RCC 7860 (cell line): ENCODE measurements around the gene TNFAIP8.

Experiments used
- DNase-seq: peaks from one replicate; pipeline ENCODE4 v3.0.0-alpha.2; 2015; ENCODE audit warnings: low spot score
- FAIRE-seq: peaks from 2 replicates; lab custom pipeline; 2012; peaks lifted over from hg19 to GRCh38; lab: Jason Lieb, UNC

Gene TNFAIP8

DNA sequence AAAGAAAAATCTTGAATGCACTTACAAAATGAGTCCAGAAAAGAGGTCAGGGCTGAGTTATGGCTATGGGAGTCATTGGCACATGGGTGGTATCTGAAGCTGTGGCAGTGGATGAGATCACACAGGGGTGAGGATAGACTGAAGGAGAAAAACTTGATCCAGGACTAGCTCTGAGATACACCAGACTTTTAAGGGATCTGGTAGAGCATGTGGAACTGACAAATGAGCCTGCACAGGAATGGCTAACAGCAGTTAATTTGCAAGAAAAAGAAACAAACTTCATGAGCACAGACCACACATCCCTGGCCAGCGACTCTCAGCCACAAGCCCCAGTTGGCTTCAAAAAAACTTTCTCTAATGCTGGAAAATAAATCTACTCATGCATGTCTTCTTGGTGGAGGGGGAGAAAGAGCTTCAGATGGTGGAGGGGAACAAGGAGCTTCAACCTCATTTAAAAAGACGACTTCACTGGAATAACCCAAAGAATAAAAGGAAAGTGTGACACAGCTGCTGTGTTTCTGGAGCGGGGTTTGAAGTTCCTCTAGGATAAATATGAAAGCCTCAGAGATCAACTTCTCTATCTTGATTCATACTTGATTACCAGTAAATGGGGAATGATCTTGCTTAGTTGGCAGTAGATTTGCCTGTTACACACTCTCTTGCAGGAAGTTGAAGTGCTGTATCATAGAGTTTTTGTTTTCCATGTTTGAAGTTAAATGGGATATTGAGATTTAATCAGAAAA lies 33.6 kb downstream of the TNFAIP8 start:
- DNase-seq (peak; percentile 25), FAIRE-seq (peak; percentile 62)

DNA sequence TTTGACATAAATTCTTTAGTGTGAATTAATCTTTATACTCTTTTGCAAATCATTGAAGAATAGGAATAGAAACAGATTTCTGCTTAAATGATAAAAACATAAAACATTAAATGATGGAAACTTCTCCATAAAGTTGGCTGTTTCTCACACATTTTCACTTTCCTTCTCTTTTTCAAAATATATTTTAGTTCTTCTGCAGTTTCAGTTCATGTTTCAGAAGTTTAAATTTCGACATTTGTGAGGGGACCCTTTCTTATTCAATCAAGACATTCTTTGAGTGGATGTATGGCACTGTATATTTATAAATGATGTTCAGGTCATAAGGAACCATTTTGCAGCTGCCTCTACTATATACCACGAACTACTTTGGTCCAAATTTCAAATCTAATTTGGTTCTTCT lies 34.6 kb downstream of the TNFAIP8 start:
- DNase-seq, result no peak
- FAIRE-seq, result no peak

DNA sequence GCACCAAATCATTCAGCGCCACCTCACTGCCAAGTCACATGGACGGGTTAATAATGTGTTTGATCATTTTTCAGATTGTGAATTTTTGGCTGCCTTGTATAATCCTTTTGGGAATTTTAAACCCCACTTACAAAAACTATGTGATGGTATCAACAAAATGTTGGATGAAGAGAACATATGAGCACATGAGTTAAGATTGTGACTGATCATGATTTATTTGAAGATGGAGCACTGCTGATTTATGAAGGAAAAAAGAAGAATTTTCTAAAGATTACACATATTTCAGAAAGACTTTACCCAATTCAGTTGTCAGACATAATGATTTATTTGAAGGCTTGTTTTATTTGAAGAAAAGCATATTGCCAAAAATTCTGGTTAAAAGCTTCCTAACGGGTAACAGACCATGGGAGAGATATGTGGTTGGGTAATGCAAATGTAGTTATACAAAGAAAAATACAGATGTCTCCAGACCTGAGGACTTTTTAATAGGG lies 37.4 kb downstream of the TNFAIP8 start:
- FAIRE-seq (peak; percentile 20), DNase-seq (no peak)

DNA sequence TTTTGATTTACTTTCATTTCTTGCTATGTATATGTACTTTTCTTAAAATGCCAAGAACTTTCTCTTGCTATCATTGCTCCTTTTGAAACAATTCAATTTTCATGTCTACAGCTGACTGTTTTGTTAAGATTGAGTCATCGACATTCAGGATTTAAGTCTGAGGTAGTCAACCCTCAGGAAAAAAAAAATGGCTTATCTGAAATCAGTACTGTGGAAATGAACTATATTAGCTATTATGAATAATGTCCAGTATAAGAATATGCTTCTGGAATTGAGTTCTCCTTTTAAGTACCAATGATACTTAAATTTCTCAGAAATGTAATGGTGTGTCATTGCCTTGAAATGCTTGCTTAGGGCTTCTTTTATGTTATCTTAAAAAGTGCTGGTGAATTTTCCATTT lies 37.9 kb downstream of the TNFAIP8 start:
- DNase-seq (peak; percentile 34), FAIRE-seq (peak; percentile 86)

DNA sequence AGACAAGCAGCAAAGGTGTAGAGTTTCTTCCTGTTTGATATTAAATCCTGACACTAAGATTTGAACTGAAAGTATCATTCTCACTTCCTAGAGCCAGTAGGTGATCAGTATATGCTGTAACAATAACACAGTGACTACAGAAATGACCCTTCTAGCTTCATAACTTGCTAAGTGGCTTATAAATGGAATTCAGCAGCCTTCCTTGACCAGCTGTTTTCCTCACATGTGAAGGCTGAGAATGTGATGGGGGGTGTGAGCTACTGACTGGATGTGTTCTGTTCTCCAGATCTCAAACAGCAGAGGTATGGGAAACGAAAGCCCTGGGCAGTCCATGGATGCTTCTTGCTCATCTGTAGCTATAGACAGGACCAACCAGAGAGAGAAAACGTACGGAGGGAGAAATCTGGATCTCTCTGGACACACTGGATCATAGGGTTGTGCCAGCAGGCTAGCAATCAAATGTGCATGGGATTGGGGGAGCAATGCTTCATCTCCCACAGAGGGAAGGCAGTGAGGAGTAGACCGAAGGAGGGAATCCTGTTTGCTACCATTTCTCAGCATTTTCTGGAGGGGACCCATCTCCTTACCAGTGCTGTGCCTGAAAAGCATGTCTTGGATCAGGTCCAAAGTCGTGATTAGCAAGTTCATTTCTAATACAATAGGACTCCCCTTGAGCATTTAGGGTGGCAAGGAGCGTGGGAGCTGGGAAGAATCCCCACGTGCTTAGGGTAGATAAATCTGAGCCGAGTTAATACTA lies 39.4 kb downstream of the TNFAIP8 start:
- DNase-seq (no peak), FAIRE-seq (no peak)

DNA sequence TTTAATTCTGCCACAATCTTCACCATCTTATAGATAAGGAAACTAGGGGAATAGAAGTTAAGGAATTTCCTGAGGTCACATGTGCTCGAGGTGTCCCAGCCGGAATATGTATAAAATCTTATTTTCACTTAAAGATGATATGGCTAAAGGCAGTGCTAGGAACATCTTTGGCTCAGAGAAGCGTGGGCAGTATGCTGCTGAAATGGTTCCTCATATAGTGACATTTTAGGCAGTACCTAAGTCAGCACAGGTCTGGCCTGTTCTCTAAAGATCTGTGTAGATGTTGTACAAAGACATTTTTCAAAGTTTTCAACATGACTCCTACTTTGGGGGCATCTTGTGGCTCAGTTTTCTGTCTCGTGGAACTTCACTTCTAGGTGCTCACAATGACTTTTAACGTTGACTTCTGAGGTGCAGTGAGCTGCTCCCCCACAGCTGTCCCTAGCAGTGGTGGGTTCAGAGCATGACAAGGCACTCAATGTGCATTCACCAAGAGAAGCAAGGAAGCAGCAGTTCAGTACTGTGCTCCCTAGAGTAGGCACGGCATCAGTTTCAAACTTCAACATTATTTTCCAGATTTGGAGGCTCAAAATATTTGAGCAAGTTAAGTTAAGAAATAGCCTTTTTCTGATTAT lies 40.3 kb downstream of the TNFAIP8 start:
- FAIRE-seq, result no peak
- DNase-seq, result no peak

DNA sequence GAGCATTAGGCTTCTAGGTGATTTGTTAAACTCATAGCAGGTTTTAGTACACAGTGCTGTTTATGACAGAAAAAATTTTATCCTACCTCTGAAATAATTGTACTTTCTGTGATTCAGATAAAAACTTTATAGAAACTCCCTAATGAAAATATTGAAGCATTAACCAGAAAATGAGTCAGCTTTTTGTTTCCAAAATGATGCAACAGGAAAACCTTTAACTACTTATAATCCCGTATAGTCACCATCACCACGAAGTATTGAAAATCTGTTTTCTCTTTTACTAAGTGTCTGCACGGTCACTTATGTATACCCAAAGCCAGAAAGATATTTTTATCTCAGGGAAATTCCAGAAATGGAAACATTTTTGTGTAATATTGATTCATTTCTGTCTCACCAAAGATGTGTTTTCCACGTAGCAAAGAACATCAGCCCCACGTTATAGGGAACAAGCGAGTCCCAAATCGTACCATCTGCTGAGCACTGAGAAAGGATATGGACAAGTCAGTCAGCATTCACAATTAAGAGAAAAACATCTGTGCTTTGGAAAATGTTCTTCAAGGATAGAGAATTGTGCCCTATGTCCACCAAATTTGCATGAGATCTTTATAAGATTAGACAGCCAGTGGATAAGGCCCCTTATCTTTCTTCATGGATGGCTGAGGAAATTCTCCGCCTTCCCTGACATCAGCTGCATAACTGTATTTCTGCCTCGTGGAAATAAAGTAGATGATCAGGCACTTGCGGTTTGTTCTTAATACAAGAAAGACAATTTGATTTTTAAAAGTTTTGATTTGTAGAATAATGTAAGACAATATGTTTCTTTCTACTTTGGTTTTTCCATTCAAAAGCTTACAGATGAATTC lies 41.9 kb downstream of the TNFAIP8 start:
- DNase-seq, result peak; percentile 77
- peak; percentile 85 for FAIRE-seq

DNA sequence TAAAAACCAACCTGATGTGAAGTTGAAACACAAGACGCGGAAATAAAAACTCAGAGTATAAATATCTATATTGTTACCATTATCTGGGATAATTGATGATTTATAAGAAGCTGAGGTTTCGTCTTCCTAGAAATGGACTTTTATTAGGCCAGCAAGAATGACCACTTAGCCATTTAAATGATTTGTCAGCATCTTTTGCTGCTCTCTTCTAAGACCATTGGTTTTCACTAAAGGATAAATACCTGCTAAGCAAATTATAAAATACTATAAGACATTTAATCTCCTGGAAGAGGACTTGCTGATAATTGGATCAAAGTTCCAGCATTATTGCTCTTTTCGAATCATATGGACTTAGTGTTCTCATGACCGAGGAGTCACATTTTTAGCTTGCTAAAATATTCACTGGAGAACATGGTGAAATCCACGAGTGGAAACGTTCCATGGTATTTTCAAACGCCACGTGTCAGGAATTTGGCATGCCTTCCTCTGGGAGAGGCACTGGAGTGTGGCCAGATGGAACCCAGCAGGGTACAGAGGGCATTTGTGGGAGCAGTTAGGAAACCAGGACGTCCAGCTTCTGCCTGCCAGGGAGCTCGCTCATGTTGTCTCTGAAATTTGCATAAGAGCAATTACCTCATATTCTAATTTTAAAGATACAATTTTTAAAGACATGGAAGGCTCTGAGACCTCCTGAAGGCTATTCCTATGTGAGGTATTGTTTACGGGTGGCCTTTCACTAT lies 43.1 kb downstream of the TNFAIP8 start:
- FAIRE-seq (peak; percentile 92), DNase-seq (peak; percentile 89)

DNA sequence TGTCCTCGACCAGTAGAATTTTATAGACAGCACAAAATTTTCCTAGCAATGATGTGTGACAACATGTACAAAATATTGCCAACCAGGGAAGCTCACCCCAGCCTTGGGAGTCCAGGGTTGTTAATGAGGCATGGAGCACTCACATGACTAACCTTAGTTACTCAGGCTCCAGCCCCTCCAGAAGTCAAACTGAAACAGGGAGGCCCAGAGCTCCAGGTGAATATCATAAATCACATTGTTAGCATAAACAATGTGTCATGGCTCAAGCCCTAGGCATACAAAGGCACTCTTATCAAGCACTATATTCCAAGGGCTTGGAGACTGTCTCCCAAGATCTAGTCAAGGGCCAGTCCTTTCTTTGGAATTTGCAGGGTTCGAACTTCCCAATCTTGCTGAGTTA lies 44.4 kb downstream of the TNFAIP8 start:
- peak; percentile 98 for DNase-seq
- FAIRE-seq, result peak; percentile 94

DNA sequence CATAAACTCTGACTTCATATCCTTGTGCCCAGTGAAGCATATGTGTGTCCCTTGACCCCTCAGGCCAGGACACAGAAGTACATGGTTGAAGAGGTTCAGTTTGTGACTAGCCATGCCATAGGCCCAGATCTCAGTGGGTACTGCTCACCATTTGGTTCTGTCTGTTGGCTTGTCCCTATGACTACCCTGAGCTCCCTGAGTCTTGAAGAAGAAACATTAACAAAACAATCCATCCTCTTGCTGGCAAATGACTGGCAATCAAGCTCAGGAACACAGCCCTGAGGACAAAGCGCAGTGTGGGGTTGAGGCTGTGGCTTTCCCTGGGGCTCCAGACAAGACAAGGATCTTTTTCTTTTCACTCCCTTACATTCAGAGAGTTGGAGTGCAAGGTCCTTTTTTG lies 46.3 kb downstream of the TNFAIP8 start:
- DNase-seq, result peak; percentile 95
- FAIRE-seq, result peak; percentile 87

DNA sequence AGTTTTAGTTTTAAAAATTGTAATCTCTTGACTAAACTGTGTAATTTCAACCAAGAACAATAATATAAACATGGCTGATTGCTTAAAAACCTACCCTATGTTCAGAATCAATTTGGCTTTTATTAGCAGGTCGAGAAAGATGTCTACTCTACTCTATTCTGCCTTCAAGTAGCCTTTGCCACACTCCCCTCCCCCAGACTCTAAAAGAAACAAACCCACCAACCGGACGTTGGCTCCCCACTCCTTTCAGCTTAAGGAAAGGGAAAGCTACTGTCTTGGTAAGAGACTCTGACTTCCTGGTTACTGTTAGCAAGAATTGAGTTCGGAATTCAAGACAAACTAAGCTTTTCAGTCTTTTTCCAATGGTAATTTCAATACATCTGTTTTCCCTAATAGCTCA lies 46.7 kb downstream of the TNFAIP8 start:
- FAIRE-seq, result no peak

DNA sequence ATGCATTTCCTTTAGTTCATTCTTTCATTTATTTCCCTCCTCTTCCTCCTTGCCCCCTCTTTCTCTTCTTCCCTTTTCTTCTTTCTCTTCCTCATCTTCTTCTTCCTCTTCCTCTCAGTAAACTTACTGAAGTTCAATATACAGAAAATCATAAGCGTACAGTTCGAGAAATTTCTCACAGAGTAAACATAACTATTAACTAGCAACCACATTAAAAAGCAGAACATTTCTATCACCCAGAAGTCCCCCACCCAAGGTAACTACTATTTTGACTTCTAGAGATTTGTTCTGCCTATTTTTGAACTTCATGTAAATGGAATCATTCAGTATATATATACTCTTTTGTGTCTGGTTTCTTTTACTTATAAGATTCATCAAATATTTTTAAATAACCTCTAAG lies 48.2 kb downstream of the TNFAIP8 start:
- FAIRE-seq (no peak), DNase-seq (no peak)

More for the DNA sequence above, 46.7 kb downstream of the TNFAIP8 start:
- DNase-seq, result no peak

DNA sequence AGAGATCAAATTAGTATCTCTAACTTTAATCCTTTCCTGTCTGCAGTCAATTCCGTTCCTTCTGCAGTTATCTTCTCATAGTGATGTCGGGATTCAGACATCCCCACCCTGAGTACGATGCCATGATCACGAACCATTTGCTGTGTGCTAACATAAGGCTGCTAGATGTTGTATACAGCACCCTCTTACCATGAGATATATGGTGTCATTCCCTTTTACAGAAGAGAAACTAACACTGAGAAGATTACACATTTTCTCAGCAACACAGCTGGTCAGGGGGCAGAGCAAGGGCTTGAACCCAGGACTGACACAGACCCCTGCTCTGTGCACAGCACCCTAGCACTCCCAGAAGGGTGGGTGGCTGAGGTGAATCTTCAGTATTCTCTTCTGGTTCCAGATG lies 49.6 kb downstream of the TNFAIP8 start:
- FAIRE-seq, result no peak

DNA sequence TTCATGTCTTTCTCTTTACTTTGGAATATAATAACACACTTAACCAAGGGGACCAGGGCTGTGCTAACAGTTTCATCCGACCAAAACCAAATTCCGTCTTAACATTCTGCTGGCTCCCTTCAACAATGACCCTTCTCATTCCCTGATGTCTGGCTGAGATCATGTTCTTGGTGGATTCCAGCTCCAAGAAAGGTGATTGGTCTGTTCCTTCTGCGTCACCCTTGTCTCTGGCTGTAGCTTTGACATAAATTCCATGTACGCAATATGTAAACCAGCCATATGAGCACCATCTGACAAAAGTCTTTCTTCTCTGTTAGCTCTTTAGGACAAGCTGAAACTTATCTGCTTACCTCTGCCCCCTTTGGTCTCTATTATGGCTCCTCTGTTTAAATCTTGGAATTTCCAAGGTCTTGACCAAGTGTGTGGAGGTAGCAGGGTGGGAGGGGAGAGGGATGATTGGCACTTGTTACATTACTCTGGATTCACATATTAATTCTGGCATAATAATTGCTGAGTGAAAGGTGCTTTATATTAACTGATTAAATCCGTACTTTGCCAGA lies 50.8 kb downstream of the TNFAIP8 start:
- DNase-seq (no peak), FAIRE-seq (no peak)

More for the DNA sequence above, 49.6 kb downstream of the TNFAIP8 start:
- no peak for DNase-seq

DNA sequence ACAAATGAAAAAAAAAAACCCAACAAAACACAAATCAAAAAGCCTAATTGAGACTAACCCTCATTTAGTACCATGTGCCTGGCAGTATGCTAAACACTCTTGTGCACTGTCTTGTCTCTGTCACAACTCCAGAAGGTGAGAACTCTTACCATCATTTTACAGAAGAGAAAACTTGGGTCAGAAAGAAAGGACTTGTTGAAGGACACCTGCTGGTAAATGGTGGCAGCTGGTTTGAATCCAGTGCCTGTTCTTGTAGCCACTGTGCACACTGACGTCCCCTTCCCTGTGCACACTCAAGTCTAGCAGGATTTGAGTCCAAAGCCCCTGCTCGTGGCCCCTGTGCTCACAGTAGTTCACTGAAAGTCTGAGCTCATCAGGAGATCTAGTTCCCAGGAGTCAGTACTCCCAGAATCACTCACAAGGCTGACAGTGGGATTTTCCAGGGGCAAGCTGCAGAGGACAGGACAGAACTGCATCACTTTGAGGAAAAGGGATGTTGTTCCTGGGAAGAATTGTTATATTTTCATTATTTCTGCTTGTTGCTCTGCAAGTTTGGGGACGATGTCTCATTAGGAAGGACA lies 53.5 kb downstream of the TNFAIP8 start:
- DNase-seq (no peak), FAIRE-seq (no peak)

DNA sequence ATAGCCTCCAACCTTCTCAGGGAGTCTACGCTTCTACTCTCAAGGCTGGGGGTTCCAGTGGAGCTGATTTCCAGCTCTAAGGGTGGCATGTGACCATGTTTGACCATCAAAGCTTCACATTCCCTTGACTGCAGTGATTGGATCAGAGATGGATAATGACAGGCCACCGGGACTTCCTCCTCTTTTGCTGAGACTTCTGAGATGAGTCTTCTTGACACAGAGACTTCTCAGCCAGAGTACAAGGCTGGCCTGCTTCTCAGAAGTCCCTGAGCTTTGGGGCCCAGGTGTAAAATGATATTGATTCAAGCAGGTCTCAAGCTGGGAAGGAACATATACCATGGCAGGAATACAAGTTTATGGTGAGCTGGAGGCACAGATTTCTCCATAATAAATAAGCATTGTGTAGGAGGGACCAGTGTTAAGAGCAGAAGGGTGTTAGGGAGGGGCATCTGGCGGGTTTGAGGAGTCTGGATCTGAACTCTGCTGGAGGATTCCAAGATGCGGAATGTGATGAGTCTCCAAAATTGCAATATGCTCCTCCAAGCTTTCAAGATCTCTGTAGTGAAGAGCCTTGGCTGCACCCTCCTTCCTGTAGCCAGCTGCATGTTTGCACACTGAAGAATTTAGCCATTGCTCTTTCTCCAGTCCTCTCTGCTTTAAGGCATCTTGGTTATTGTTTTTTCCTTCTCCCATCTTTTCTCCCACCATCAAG lies 54.8 kb downstream of the TNFAIP8 start:
- no peak for DNase-seq
- FAIRE-seq, result no peak

DNA sequence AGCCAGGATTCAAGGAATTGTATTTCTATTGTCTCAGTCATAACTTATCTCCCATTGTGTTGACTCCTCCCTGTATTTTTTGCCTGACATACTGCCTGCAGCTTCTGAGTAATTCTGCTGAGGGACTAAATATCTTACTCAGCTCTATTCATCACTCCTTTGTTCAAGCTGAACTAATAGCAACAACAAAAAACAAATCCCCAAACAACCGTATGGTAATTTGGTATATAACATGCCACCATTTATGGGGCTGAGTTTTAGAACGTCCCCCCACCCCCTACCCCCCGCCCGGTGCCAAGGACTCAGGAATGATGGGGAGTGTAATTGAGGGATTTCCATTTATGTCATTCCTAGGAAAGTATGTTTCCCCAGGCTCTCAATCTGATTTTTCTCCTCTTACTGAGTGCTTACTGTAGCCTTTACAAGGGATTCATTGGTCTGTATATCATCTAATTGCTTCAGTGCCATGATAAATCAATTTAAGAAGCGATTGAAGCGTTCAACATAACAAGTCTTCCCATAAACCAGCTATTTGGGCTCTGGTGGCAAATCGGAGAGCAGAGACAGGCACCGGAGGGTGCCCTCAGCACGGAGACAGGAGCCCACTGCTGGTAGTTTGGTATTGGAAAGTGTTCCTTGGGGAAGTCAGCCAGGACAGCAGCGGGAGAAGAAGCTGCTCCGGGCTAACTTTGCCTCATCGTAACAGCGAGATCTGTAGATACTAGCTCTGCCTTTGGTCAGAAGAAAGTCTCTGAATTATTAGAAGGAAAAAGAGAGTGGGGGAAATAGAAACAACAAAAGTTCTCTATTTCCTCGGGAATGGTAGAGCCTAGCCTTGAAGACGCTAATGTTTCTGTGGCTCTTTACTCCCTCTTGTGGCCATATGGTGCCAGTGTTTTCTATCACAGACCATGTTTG lies 55.8 kb downstream of the TNFAIP8 start:
- peak; percentile 60 for DNase-seq
- FAIRE-seq, result peak; percentile 74
